ENCODE measurements around the gene CLPTM1L.

CLPTM1L gene

GRCh38 chr5:1323803-1324173 lies 21.1 kb downstream of the CLPTM1L start:
- TF ChIP-seq, protein P1, sequence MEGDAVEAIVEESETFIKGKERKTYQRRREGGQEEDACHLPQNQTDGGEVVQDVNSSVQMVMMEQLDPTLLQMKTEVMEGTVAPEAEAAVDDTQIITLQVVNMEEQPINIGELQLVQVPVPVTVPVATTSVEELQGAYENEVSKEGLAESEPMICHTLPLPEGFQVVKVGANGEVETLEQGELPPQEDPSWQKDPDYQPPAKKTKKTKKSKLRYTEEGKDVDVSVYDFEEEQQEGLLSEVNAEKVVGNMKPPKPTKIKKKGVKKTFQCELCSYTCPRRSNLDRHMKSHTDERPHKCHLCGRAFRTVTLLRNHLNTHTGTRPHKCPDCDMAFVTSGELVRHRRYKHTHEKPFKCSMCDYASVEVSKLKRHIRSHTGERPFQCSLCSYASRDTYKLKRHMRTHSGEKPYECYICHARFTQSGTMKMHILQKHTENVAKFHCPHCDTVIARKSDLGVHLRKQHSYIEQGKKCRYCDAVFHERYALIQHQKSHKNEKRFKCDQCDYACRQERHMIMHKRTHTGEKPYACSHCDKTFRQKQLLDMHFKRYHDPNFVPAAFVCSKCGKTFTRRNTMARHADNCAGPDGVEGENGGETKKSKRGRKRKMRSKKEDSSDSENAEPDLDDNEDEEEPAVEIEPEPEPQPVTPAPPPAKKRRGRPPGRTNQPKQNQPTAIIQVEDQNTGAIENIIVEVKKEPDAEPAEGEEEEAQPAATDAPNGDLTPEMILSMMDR (IDR thresholded peaks at IDR 0.05; ENCODE audit: borderline replicate concordance, insufficient read depth, low read depth, low read length), result no peak
- H3K4me3 ChIP-seq (ENCODE audit: low read depth, low read length), result no peak overlapping the region

DNA sequence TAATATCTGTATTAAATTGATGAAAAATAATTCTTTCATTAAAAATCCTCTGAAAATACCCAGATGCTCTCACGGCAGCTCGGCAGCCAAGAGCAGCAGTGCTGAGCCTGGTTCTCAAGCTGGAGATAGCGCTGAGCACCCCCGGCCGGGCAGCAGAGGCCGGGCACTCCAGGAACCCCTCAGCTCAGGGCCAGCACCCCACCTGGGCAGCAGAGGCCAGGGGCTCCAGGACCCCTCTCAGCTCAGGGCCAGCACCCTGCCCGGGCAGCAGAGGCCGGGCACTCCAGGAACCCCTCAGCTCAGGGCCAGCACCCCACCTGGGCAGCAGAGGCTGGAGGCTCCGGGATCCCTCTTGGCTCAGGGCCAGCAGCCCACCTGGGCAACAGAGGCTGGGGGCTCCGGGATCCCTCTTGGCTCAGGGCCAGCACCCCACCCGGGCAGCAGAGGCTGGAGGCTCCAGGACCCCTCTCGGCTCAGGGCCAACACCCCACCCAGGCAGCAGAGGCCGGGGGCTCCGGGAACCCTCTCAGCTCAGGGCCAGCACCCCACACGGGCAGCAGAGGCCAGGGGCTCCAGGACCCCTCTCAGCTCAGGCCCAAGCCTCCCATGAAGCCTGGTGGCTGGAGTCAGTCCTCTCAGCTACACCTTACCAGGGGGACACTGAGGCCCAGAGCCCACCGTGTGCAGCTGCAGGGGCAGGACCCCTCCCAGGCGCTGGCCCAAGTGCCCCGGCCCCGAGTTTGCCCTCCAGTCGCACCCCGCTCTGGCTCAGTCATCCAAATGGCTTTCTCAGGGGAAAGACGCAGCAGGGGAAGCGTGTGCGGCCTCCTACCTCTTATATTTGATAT lies 21.7 kb downstream of the CLPTM1L start:
- H3K4me3 ChIP-seq (ENCODE audit: low read depth, low read length), result no peak overlapping the region

DNA sequence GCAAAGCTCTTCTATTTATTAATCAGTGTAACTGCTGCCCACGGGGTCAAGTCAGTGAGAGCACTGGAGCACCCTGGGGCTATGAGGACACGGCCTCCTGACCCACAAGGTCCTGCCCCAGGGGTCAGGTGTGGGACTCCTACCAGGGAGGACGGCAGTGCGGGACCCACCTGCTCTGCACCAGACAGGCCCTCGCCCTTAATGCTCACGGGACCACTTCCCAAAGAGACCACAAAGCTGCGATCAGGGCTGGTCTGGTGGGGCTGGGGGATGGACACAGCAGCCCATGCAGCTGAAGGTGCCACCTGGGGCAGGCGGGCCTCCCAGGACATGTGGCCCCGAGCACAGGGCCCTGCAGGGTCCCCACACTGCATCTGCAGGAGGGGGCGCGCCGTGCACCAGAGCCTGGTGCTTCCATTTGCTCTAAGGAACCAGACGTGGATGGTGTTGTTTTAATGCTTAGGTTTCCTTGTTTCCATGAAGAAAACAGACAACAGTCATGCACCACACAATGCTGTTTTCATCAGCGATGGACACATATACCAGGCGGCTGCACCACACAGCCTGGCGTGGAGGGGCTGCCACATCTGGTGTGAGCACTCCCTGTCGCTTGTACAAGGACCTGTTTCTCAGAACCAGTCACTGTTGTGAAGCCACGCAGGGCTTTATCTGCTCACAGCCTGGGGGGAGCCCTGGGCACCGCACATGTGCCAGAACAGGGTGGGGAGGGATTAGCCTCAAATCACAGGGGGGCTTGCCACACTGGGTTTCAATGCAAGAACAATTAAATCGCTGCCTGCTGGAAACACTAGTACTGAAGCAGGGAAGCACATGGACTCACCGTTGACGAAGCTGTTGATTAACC lies 22.6 kb downstream of the CLPTM1L start:
- H3K4me3 ChIP-seq (ENCODE audit: low read depth, low read length), result no peak overlapping the region
- TF ChIP-seq, protein P1 (IDR thresholded peaks at IDR 0.05; ENCODE audit: borderline replicate concordance, insufficient read depth, low read depth, low read length), result no peak

More for the DNA sequence above, 21.7 kb downstream of the CLPTM1L start:
- TF ChIP-seq, protein P1 (IDR thresholded peaks at IDR 0.05; ENCODE audit: borderline replicate concordance, insufficient read depth, low read depth, low read length), result no peak

DNA sequence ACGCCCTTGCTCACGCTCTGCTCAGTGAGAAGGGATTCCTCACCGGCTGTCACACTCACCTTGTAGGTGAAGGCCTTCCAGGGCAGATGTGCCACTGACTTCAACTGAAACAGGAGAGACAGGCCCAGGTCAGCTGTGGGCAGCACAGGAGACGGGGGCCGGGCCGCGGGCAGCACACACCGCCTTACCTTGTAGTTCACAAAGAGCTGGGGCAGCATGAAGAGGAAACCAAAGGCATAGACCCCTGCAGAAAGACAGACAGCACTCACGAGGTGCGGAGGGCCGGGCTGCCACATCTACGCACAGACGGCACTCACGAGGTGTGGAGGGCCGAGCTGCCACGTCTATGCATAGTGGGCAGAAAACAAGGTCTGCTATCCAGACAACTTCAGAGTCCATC lies 23.3 kb downstream of the CLPTM1L start:
- no peak overlapping the region for H3K4me3 ChIP-seq (ENCODE audit: low read depth, low read length)
- TF ChIP-seq, protein P1 (IDR thresholded peaks at IDR 0.05; ENCODE audit: borderline replicate concordance, insufficient read depth, low read depth, low read length), result no peak

DNA sequence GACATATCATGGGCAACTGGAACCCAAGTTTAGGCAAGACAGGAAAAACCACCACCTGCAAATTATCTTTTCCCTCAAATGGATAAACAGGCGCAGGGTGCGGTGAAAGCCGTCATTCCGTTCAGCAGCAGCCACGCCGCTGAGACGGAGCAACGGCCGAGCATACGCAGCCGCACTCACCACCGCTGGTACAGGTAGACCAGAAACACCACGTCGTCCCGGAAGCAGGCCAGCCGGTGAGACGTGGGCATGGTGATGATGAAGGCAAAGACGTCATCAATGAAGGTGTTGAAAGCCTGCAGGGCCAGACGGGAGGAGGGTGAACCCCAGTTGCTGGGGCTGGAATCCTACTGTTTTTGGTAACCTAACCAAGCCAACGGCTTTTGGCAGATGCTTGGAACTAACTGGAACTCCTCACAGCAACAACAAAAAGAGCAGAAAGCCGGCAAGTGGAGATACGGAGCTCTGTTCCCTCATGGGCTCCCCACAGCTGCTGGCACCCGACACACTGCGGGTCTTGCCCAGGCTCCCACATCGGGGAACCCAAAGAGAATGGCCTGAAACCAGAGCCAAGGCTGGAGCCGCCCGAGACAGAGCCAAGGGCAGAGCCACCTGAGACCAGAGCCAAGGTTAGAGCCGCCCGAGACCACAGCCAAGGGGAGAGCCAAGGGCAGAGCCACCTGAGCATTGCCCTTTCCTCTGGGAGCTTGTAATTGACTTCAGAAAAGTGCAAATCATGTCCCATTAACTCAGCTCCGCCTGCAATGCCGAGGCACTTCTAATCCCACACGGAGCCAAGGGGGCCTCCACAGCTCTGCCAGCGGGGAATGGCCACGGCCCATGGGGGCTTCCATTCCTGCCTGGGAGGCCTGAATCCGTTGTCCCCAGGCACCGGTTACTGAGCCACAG lies 24.2 kb downstream of the CLPTM1L start:
- no peak overlapping the region for H3K4me3 ChIP-seq (ENCODE audit: low read depth, low read length)
- TF ChIP-seq, protein P1 (IDR thresholded peaks at IDR 0.05; ENCODE audit: borderline replicate concordance, insufficient read depth, low read depth, low read length), result no peak

GRCh38 chr5:1319436-1320256 lies 25.3 kb downstream of the CLPTM1L start:
- TF ChIP-seq, protein P1 (IDR thresholded peaks at IDR 0.05; ENCODE audit: borderline replicate concordance, insufficient read depth, low read depth, low read length), result peak; percentile 15; the same call in 1 of the 2 replicates
- no peak overlapping the region for H3K4me3 ChIP-seq (ENCODE audit: low read depth, low read length)
